ENCODE measurements around the gene FDXR.
"Not testable (repeated sequence)": the region's sequence is repeated elsewhere in the genome, so short reads cannot be mapped to it uniquely, and the experiment has no call there.

Gene FDXR

DNA sequence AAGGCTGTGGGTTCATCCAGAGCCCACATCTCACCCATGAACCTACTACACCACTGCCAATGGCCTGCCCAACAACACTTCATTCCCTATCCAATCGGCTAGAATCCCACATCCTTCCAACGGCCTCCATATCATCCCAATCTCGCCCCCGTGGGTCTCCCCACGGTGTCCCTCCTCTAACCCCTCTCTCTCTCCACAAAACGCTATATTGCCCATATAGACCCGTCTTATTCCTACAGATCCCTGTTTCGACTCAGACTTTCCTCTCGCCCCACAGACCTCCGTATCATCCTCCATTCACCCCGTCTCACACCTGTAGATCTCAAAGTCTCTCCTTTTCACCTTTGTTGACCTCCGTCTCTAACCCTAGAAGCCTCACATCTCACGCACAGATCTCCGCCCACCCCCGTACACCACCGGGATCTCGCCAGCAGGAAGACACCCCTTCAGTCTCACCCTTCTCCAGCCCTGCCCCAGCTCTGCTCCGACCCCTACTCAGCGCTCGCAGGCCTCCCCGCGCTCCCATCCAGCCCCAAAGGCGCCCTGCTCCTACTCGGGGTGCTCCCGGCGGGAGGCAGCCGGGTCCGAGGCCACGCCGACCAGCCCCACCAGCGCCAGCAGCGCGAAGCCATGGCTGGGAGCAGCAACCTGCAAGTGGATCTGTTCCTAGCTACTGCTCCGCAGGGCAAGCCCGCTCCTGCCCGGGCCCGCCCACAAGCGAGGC is at the start of gene FDXR:
FDXR (minus strand) TSS at position 682 of the 724 bp plus-strand sequence; CDS start at position 632, 50 bp downstream.
- no peak for DNase-seq

- no peak for DNase-seq
Observed at GRCh38 chr17:74922172-74922571, 49.4 kb upstream of the FDXR start.

- no peak for DNase-seq
Observed at GRCh38 chr17:74921769-74922168, 49.0 kb upstream of the FDXR start.

DNA sequence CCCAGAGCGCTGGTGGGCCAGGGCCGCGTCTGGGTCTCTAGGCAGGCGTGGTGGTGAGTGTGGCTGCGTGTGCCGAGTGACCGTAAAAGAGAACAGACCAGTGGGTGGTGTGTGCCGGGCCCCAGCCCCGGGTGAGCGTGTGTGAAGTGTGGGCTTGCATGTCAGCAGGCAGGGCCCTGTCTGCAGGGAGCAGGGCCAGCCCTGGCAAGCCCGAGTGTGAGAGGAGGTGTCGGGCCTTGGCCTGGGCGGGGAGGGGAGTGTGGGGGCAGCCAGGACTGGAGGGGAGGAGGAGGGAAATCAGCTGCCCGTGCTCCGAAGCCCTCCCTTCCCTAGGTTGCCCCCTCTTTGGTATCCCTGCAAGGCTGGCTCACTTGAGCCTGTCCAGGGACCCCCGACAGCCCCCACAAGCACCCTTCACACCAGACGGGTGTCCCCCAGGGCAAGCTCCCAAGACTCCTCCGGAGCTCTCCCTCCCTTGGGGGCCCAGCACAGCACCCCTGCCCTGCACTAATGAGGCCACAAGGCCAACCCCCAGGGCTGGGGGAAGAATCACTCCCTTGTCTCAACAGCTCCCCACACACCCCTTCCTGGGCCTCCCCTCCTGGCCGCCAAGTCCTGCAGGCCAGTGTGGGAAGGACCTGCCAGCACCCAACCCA is 48.4 kb upstream of the FDXR start:
- DNase-seq = no peak

- DNase-seq = no peak
Observed at GRCh38 chr17:74920642-74921025, 47.8 kb upstream of the FDXR start.

DNA sequence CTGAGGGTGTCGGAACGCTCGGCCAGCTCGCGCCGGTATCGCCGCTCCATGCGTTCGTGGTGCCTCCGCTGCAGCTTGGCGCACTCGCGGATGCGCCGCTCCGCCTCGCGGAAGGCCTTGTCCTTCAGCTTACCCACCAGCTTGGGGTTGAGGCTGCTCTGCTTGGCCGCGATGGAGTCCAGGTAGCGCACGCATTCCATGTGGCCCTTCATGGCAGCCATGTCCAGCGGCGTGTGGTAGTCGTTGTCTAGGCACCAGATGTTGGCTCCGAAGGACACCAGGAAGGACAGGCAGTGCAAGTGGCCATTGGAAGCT is 47.5 kb upstream of the FDXR start:
- no peak for DNase-seq

DNA sequence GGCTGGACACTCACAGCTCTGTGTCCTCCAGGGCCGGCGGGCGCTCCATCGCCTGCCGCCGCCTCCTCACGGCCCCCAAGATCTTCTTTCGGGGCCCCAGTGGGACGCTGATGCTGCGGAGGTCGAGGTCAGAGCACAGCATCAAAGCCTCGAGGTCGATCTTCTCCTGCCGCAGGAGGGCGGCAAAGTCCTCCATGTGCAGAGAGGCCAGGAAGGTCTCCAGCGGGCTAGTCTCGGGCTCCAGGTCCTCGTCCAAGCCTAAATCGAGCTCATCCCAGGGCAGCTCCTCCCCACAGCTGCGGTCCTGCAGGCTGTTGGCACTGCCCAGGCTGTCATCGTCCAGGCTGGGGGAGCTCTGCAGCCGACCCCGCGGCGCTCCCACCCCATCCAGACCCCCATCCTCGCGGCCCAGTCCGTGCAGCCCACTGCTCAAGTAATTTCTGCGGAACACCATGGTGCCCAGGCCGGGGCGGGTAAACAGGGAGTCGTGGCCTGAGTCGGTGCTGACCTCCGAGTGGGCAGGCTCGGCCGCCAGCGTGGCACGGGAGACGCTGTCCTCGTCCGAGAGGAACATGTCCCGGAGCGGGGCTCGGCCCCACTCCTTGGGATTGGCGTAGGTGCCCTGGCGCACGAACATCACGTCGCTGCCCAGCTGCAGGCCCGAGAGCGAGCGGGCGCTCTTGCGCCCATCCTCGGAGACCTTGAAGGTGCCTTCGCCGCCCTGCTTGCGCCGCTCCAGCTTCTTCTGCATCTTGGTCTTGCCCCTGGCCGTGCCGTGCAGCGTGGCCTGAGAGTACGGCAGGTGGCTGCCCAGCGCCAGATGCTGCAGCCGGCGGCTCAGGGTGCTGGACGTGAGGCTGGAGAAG is 46.9 kb upstream of the FDXR start:
- no peak for DNase-seq

GRCh38 chr17:74918906-74919305 is 46.1 kb upstream of the FDXR start:
- DNase-seq = no peak

GRCh38 chr17:74917430-74917829 is 44.6 kb upstream of the FDXR start:
- DNase-seq = no peak

- DNase-seq = no peak
Observed at GRCh38 chr17:74916851-74917199, 44.0 kb upstream of the FDXR start.

DNA sequence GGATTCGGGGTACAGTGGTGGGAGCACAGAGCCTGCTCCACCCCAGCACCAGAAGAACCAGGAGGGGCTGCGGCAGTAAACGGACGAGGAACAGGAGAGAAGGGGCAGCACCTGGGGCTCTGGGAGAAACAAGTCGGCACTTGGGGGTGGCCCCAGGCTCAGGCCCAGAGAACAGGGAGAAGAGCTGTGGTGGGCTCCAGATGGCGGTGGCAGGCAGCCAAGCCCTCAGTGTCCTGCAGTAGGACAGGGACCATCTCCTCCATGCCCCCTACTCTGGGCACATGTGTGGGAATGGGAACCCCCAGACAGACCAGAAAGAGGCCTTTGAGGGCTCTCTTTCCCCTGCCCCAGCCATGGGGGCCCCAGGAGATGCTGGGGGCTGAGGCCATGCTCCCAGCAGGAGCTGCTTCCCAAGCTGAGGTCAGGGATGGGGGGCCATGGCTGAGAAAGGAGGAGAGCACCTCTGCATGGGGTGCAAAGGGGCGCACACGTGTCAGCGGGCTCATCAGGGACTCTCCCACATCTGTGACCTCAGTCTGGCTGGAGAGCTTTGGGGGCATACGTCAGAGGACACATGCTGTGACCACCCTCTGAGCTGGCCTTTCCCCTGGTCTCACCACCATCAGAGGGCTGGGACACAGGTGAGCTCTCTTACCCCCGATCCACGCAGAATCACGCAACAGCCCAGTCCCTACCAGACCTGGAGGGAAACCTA is 43.5 kb upstream of the FDXR start:
- no peak for DNase-seq

- not testable (repeated sequence) for DNase-seq
Observed at GRCh38 chr17:74911423-74911822, 38.6 kb upstream of the FDXR start.

GRCh38 chr17:74909097-74909496 is 36.3 kb upstream of the FDXR start:
- not testable (repeated sequence) for DNase-seq

DNA sequence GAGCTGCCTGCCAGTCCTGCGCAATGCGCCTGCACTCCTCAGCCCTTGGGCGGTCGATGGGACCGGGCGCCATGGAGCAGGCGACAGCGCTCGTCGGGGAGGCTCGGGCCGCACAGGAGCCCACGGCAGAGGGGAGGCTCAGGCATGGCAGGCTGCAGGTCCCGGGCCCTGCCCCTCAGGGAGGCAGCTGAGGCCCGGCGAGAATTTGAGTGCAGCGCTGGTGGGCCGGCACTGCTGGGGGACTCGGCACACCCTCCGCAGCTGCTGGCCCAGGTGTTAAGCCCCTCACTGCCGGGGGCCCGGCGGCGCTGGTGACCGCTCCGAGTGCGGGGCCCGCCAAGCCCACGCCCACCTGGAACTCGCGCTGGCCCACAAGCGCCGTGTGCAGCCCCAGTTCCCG is 34.2 kb upstream of the FDXR start:
- DNase-seq = no peak

- not testable (repeated sequence) for DNase-seq
Observed at GRCh38 chr17:74906214-74906793, 33.5 kb upstream of the FDXR start.

- no peak for DNase-seq
Observed at GRCh38 chr17:74904687-74905409, 32.1 kb upstream of the FDXR start.

DNA sequence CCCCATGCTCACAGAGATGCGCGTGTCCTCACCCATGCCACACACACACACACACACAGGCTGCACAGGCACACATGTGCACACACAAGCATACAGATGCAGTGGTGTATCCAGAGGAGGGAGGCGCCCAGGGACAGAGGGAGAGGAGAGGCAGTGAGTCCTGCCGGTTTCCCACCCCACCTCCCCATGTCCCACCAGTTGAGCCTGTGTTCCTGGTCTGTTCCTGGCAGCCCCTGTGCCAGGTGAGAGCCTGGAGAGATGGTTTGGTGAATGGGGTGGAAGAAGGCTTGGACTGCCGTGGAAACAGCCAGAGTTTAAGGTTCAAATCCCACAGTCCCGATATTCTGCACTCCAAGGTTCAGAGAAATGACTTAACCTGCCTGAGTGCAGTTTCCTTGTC is 30.9 kb upstream of the FDXR start:
- DNase-seq = no peak

DNA sequence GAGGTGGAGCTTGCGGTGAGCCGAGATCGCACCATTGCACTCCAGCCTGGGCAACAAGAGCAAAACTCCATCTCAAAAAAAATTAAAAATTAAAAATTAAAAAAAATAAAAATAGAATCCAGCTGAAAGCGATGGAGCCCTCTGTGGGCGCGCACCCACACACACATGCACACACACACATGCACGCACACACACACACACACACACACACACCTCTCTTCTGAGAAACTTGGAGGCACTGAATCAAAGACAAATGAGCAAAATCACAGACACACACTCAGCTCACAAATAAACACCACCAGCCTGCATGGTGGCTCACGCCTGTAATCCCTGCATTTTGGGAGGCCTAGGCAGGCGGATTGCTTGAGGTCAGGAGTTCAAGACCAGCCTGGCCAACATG is 30.2 kb upstream of the FDXR start:
- no peak for DNase-seq

GRCh38 chr17:74901353-74902135 is 28.8 kb upstream of the FDXR start:
- no peak for DNase-seq

DNA sequence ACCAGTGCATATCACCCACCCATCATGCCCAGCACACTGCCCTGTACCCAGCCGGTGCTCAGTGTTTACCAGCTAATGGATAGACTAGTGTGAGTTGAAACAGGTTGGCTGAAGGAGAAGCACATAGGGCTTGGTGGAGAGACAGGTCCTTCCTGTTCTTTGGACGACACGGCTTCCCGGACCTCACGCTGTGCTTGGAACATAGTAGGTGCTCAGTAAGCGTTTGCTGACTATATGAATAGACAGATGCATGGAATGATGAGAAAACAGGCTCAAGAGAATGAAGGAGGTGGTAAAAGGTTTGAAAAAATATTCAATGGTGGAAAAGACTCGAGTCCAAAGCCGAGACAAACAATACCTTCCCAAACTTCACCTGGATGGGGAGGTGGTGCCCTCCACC is 27.4 kb upstream of the FDXR start:
- no peak for DNase-seq

- no peak for DNase-seq
Observed at GRCh38 chr17:74898376-74898946, 25.7 kb upstream of the FDXR start.

All from stimulated activated CD4-positive, alpha-beta T cell treated with anti-CD3 and anti-CD28 coated beads, Interleukin-4, amount 100 ng/mL, for 4 hours (primary cell).